CD4-positive, alpha-beta T cell treated with Interleukin-4 for 1 hour (primary cell): ENCODE measurements around the gene C20orf204.

Experiments used
- DNase-seq, 2 donors: peaks; one replicate each; pipeline ENCODE4 v3.0.0-alpha.2; 2020 to 2022

The C20orf204 gene

GRCh38 chr20:64035933-64036345 is at the start of gene C20orf204:
C20orf204 (plus strand) TSS chr20:64036182; CDS start chr20:64036324, 142 bp downstream.
- DNase-seq, result no peak

- no peak for DNase-seq
Measured at GRCh38 chr20:64000906-64001305, 35.1 kb upstream of the C20orf204 start.

GRCh38 chr20:64001607-64002011 is 34.4 kb upstream of the C20orf204 start:
- no peak for DNase-seq

GRCh38 chr20:64003960-64004725 is 31.8 kb upstream of the C20orf204 start:
- no peak for DNase-seq

- DNase-seq, result no peak
Measured at GRCh38 chr20:64005394-64005793, 30.6 kb upstream of the C20orf204 start.

GRCh38 chr20:64006490-64006889 is 29.5 kb upstream of the C20orf204 start:
- DNase-seq, result no peak

GRCh38 chr20:64006902-64007301 is 29.1 kb upstream of the C20orf204 start:
- DNase-seq, result no peak

- DNase-seq, result no peak
Measured at GRCh38 chr20:64009811-64010387, 26.1 kb upstream of the C20orf204 start.

- DNase-seq, result no peak
Measured at GRCh38 chr20:64010711-64011237, 25.2 kb upstream of the C20orf204 start.

GRCh38 chr20:64011366-64011779 is 24.6 kb upstream of the C20orf204 start:
- peak in 1 of 2 donors; percentile 8 for DNase-seq

GRCh38 chr20:64012385-64013154 is 23.4 kb upstream of the C20orf204 start:
- peak in 1 of 2 donors; percentile 58 for DNase-seq

- DNase-seq, result no peak
Measured at GRCh38 chr20:64015635-64016034, 20.3 kb upstream of the C20orf204 start.

- DNase-seq, result no peak
Measured at GRCh38 chr20:64021124-64021975, 14.6 kb upstream of the C20orf204 start.

GRCh38 chr20:64022671-64023360 is 13.2 kb upstream of the C20orf204 start:
- DNase-seq, result no peak

GRCh38 chr20:64023361-64024140 is 12.4 kb upstream of the C20orf204 start:
- DNase-seq, result no peak

GRCh38 chr20:64024141-64024990 is 11.6 kb upstream of the C20orf204 start:
- no peak for DNase-seq

GRCh38 chr20:64025101-64025825 is 10.7 kb upstream of the C20orf204 start:
- no peak for DNase-seq

GRCh38 chr20:64025826-64026412 is 10.1 kb upstream of the C20orf204 start:
- DNase-seq, result no peak
